SK-N-SH treated with all-trans-retinoic acid at 6 μM for 48 hours (cell line): Measurements from ENCODE around the gene THOC1.
"Not testable (repeated sequence)": the region's sequence is repeated elsewhere in the genome, so short reads cannot be mapped to it uniquely, and the experiment has no call there.

ENCODE experiments used
- ARNTL ChIP-seq: fragments of 450-650 bp; formaldehyde crosslinking; IDR thresholded peaks from 2 replicates; pipeline ENCODE4 v1.5.0; 2020; ENCODE audit warnings: low read depth, mild to moderate bottlenecking, moderate library complexity, borderline replicate concordance
- CSDC2 ChIP-seq: fragments of 250-450 bp; sonication (Bioruptor Pico); IDR thresholded peaks from 2 replicates; pipeline ENCODE4 v1.5.0; 2020; ENCODE audit warnings: mild to moderate bottlenecking, moderate library complexity
- OSR1 ChIP-seq: fragments of 250-450 bp; sonication (Bioruptor Pico); IDR thresholded peaks from 2 replicates; pipeline ENCODE4 v1.8.0; 2022; ENCODE audit warnings: moderate library complexity, mild to moderate bottlenecking, inconsistent platforms
- POU6F1 ChIP-seq: fragments of 250-450 bp; sonication (Bioruptor Pico); IDR thresholded peaks from 2 replicates; pipeline ENCODE4 v1.8.0; 2021; ENCODE audit warnings: low read depth, mild to moderate bottlenecking, moderate library complexity, borderline replicate concordance
- RARB ChIP-seq: fragments of 250-450 bp; sonication (Bioruptor Pico); IDR thresholded peaks from 2 replicates; pipeline ENCODE4 v1.8.0; 2021; ENCODE audit warnings: mild to moderate bottlenecking, moderate library complexity
- TOX ChIP-seq: fragments of 250-450 bp; sonication (Bioruptor Pico); IDR thresholded peaks from 2 replicates; pipeline ENCODE4 v1.8.0; 2021; ENCODE audit warnings: mild to moderate bottlenecking, moderate library complexity, borderline replicate concordance
- ZC3H10 ChIP-seq: fragments of 250-450 bp; sonication (Bioruptor Pico); IDR thresholded peaks from 2 replicates; pipeline ENCODE4 v1.5.1; 2021; ENCODE audit warnings: mild to moderate bottlenecking, moderate library complexity
- ZFP3 ChIP-seq: fragments of 250-450 bp; sonication (Bioruptor Pico); IDR thresholded peaks from 2 replicates; pipeline ENCODE4 v1.5.0; 2020; ENCODE audit warnings: mild to moderate bottlenecking, moderate library complexity
- ZFP30 ChIP-seq: fragments of 450-650 bp; formaldehyde crosslinking; IDR thresholded peaks from 2 replicates; pipeline ENCODE4 v1.5.0; 2022; ENCODE audit warnings: mild to moderate bottlenecking, moderate library complexity
- ZNF565 ChIP-seq: fragments of 450-650 bp; formaldehyde crosslinking; conservative IDR thresholded peaks from 2 replicates; pipeline ENCODE4 v1.5.0; 2020; ENCODE audit warnings: low read depth, mild to moderate bottlenecking, moderate library complexity
- ZNF8 ChIP-seq: fragments of 450-650 bp; formaldehyde crosslinking; IDR thresholded peaks from 2 replicates; pipeline ENCODE4 v1.5.0; 2020; ENCODE audit warnings: mild to moderate bottlenecking, moderate library complexity
- TF ChIP-seq, protein P1 (sequence below): fragments of 250-450 bp; sonication (Bioruptor Pico); IDR thresholded peaks from 2 replicates; pipeline ENCODE4 v1.8.0; 2020; ENCODE audit warnings: mild to moderate bottlenecking, moderate library complexity, borderline replicate concordance
- TF ChIP-seq, protein P2 (sequence below): fragments of 250-450 bp; sonication (Bioruptor Pico); IDR thresholded peaks from 2 replicates; pipeline ENCODE4 v1.5.1; 2021; ENCODE audit warnings: mild to moderate bottlenecking, moderate library complexity

GRCh38 chr18:289970-290369, 22.1 kb upstream of the THOC1 start:
- not testable (repeated sequence) for TF ChIP-seq ZNF8 (CRISPR knock-in tag); POU6F1 (CRISPR knock-in tag); ZFP3; RARB (CRISPR knock-in tag); ARNTL; OSR1 (CRISPR knock-in tag); CSDC2; ZFP30 (CRISPR knock-in tag); TOX (CRISPR knock-in tag); ZNF565; ZC3H10 (CRISPR knock-in tag)
- TF ChIP-seq, protein P1, sequence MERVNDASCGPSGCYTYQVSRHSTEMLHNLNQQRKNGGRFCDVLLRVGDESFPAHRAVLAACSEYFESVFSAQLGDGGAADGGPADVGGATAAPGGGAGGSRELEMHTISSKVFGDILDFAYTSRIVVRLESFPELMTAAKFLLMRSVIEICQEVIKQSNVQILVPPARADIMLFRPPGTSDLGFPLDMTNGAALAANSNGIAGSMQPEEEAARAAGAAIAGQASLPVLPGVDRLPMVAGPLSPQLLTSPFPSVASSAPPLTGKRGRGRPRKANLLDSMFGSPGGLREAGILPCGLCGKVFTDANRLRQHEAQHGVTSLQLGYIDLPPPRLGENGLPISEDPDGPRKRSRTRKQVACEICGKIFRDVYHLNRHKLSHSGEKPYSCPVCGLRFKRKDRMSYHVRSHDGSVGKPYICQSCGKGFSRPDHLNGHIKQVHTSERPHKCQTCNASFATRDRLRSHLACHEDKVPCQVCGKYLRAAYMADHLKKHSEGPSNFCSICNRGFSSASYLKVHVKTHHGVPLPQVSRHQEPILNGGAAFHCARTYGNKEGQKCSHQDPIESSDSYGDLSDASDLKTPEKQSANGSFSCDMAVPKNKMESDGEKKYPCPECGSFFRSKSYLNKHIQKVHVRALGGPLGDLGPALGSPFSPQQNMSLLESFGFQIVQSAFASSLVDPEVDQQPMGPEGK (CRISPR knock-in tag), result not testable (repeated sequence)
- TF ChIP-seq, protein P2, sequence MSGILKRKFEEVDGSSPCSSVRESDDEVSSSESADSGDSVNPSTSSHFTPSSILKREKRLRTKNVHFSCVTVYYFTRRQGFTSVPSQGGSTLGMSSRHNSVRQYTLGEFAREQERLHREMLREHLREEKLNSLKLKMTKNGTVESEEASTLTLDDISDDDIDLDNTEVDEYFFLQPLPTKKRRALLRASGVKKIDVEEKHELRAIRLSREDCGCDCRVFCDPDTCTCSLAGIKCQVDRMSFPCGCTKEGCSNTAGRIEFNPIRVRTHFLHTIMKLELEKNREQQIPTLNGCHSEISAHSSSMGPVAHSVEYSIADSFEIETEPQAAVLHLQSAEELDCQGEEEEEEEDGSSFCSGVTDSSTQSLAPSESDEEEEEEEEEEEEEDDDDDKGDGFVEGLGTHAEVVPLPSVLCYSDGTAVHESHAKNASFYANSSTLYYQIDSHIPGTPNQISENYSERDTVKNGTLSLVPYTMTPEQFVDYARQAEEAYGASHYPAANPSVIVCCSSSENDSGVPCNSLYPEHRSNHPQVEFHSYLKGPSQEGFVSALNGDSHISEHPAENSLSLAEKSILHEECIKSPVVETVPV (CRISPR knock-in tag), result not testable (repeated sequence)
